HL-60/S4 (cell line): Measurements from ENCODE around the gene EPN3.

Experiments
- in situ Hi-C: fragments of 300-500 bp; cut with MboI; formaldehyde crosslinking; loops from 2 replicates; pipeline ENCODE4 v1.14.3; 2022; ENCODE audit warnings: low sequenced_read_pairs

EPN3 gene

GRCh38 chr17:50532452-50533024, at the start of gene EPN3:
TSS of gene EPN3 (plus strand) at chr17:50532735. CDS start at chr17:50536557, 3,822 bp downstream.
- in situ Hi-C loops, result no loop called here

GRCh38 chr17:50483266-50483665, 49.3 kb upstream of the EPN3 start:
- in situ Hi-C loops, result no loop called here

- in situ Hi-C loops, result no loop called here
Measured at GRCh38 chr17:50484386-50485155, 48.0 kb upstream of the EPN3 start.

GRCh38 chr17:50487213-50488096, 45.1 kb upstream of the EPN3 start:
- in situ Hi-C loops, result no loop called here

- in situ Hi-C loops, result no loop called here
Measured at GRCh38 chr17:50488880-50489279, 43.7 kb upstream of the EPN3 start.

- in situ Hi-C loops, result no loop called here
Measured at GRCh38 chr17:50491505-50491904, 41.0 kb upstream of the EPN3 start.

GRCh38 chr17:50492214-50492613, 40.3 kb upstream of the EPN3 start:
- in situ Hi-C loops, result no loop called here

GRCh38 chr17:50493744-50494143, 38.8 kb upstream of the EPN3 start:
- in situ Hi-C loops, result no loop called here

- in situ Hi-C loops, result no loop called here
Measured at GRCh38 chr17:50495217-50495823, 37.2 kb upstream of the EPN3 start.

GRCh38 chr17:50495918-50496317, 36.6 kb upstream of the EPN3 start:
- in situ Hi-C loops, result no loop called here

- in situ Hi-C loops, result no loop called here
Measured at GRCh38 chr17:50498021-50498874, 34.3 kb upstream of the EPN3 start.

GRCh38 chr17:50499270-50499669, 33.3 kb upstream of the EPN3 start:
- in situ Hi-C loops, result no loop called here

GRCh38 chr17:50499721-50500120, 32.8 kb upstream of the EPN3 start:
- in situ Hi-C loops, result no loop called here

- in situ Hi-C loops, result no loop called here
Measured at GRCh38 chr17:50501054-50501453, 31.5 kb upstream of the EPN3 start.

- in situ Hi-C loops, result no loop called here
Measured at GRCh38 chr17:50502301-50502990, 30.1 kb upstream of the EPN3 start.

- in situ Hi-C loops, result no loop called here
Measured at GRCh38 chr17:50505591-50506130, 26.9 kb upstream of the EPN3 start.

GRCh38 chr17:50506298-50506697, 26.2 kb upstream of the EPN3 start:
- in situ Hi-C loops, result no loop called here

- in situ Hi-C loops, result no loop called here
Measured at GRCh38 chr17:50507871-50508572, 24.5 kb upstream of the EPN3 start, which contains the start of gene MYCBPAP. TSS of gene MYCBPAP (plus strand) at chr17:50508439. CDS start at chr17:50508675, 236 bp downstream.
